Left ventricle myocardium inferior (tissue), 1 donor: ENCODE measurements around the gene AFAP1. TPM values are rescaled to one million over a fixed set of nuclear protein-coding genes. Genes with fewer than 3 reads are reported as not detected.

Experiments used
- DNase-seq: peaks from one replicate; pipeline ENCODE4 v3.0.0-alpha.2; 2020
- H3K27ac ChIP-seq: fragments of 200-600 bp; replicated peaks from 2 replicates; pipeline ENCODE4 v1.8.0; 2021
- H3K27me3 ChIP-seq: fragments of 200-600 bp; 2 replicates; pipeline ENCODE4 v1.8.0; 2021; ENCODE audit warnings: low read depth
- H3K36me3 ChIP-seq: fragments of 200-600 bp; 2 replicates; pipeline ENCODE4 v1.8.0; 2021
- H3K4me1 ChIP-seq: fragments of 200-600 bp; 2 replicates; pipeline ENCODE4 v1.8.0; 2021
- H3K4me3 ChIP-seq: fragments of 200-600 bp; 2 replicates; pipeline ENCODE4 v1.8.0; 2021; ENCODE audit warnings: mild to moderate bottlenecking, moderate library complexity
- H3K9me3 ChIP-seq: fragments of 200-600 bp; replicated peaks from 2 replicates; pipeline ENCODE4 v1.8.0; 2021
- intact Hi-C: fragments of 100-400 bp; cut with micrococcal nuclease; formaldehyde crosslinking; loops from one replicate; pipeline ENCODE4 v1.11.0; 2022
- total RNA-seq: library from RNA; stranded (reverse); fragmentation: NEBNext Ultra II Directional; extraction: Animal tissue kit (Norgen Biotek cat#: 25700); gene quantifications from one replicate; pipeline ENCODE4 v1.2.1, GENCODE V29; 2021
- TF ChIP-seq, protein P1 (sequence below): fragments of 200-600 bp; IDR thresholded peaks from 2 replicates; pipeline ENCODE4 v1.8.0; 2021; ENCODE audit warnings: antibody characterized with exemption, mild to moderate bottlenecking, borderline replicate concordance
- donor health status: DM: no; HTN: yes; CAD: no; lungs with severe emphysema.

The AFAP1 gene
- total RNA-seq, 1 donor from 2014 or later: 6.8 TPM

DNA sequence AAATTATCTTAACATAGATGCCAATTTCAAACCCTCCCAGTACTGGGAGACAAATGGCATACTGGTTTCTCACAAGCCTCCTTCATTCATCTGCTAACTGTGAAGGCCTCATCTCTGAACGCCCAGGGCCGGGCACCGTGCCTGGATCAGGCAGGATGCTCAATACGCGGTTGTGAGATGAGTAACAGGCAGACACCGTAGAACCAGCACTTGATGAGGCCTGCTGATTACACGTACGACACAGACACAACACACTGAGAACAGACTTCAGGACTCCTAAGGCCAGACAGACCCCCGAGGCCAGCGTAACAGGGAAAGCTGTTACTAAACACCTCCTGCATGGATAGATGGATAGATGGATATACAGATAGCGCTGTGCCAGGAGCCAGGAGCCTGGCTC is 154.6 kb downstream of the AFAP1 start:
- TF ChIP-seq, protein P1, sequence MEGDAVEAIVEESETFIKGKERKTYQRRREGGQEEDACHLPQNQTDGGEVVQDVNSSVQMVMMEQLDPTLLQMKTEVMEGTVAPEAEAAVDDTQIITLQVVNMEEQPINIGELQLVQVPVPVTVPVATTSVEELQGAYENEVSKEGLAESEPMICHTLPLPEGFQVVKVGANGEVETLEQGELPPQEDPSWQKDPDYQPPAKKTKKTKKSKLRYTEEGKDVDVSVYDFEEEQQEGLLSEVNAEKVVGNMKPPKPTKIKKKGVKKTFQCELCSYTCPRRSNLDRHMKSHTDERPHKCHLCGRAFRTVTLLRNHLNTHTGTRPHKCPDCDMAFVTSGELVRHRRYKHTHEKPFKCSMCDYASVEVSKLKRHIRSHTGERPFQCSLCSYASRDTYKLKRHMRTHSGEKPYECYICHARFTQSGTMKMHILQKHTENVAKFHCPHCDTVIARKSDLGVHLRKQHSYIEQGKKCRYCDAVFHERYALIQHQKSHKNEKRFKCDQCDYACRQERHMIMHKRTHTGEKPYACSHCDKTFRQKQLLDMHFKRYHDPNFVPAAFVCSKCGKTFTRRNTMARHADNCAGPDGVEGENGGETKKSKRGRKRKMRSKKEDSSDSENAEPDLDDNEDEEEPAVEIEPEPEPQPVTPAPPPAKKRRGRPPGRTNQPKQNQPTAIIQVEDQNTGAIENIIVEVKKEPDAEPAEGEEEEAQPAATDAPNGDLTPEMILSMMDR: no peak
- intact Hi-C loops: no loop called here
- no peak overlapping the region for H3K4me3 ChIP-seq
- no peak overlapping the region for H3K27ac ChIP-seq
- H3K9me3 ChIP-seq: no peaks in the 10 kb centered on the region
- H3K4me1 ChIP-seq: peaks cover 60% of the 10 kb centered on the region
- no peak for DNase-seq
- H3K36me3 ChIP-seq: peaks cover 9% of the 10 kb centered on the region
- no peaks in the 10 kb centered on the region for H3K27me3 ChIP-seq

- DNase-seq: no peak
- no peaks in the 10 kb centered on the region for H3K9me3 ChIP-seq
- peaks cover 55% of the 10 kb centered on the region for H3K4me1 ChIP-seq
- TF ChIP-seq, protein P1: no peak
- no peak overlapping the region for H3K27ac ChIP-seq
- H3K4me3 ChIP-seq: no peak overlapping the region
- no peaks in the 10 kb centered on the region for H3K27me3 ChIP-seq
- intact Hi-C loops: no loop called here
- peaks cover 9% of the 10 kb centered on the region for H3K36me3 ChIP-seq
These were observed 155.4 kb downstream of the AFAP1 start for GRCh38 chr4:7784131-7784870.

DNA sequence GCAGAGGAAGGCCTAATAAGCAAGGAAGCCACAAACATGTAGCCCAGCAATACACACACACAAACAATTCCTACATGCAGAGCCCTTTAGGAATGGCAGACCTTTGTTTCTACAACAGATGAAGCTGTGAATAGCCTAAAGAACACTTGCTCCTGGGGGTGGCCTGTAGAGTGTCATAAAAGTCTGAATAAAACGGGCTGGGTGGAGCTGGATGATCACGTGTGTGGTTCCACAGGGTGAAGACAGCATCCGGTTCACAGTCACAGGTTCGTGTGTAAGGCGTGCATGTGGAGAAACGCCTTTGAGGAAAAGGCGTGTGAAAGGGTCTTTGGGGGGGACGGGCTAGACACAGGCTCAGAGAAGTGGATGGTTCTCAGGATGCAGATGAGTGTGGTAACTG is 156.1 kb downstream of the AFAP1 start:
- Histone ChIP-seq H3K4me3 (no peak overlapping the region), H3K27ac (peak overlapping the region; percentile 76), H3K36me3 (peaks cover 9% of the 10 kb centered on the region), H3K4me1 (peaks cover 48% of the 10 kb centered on the region), H3K27me3 (no peaks in the 10 kb centered on the region), H3K9me3 (no peaks in the 10 kb centered on the region)
- no peak for DNase-seq
- TF ChIP-seq, protein P1: no peak
- intact Hi-C loops: no loop called here

DNA sequence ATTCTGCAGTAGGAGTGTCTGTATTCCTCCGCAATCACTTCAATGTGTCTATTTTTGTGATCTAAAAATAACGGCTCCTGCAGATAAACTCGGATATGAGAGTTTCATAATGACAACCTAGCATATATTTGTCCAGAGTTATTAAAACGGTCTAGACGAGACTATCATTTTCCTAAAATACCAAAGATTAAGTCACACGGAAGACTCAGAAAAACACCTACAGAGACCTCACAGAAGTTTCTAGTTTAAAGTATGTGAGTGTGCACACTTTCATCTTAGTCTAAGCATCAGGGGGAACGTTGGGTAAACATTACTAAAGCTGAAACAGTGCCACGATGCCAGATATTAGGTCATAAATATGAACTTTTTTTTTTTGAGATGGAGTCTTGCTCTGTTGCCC is 156.9 kb downstream of the AFAP1 start:
- no peaks in the 10 kb centered on the region for H3K9me3 ChIP-seq
- DNase-seq: no peak
- H3K36me3 ChIP-seq: peaks cover 9% of the 10 kb centered on the region
- H3K4me1 ChIP-seq: peaks cover 43% of the 10 kb centered on the region
- intact Hi-C loops: no loop called here
- TF ChIP-seq, protein P1: no peak
- H3K4me3 ChIP-seq: no peak overlapping the region
- peak overlapping the region; percentile 76 for H3K27ac ChIP-seq
- no peaks in the 10 kb centered on the region for H3K27me3 ChIP-seq

- Histone ChIP-seq H3K4me3 (no peak overlapping the region), H3K9me3 (no peaks in the 10 kb centered on the region), H3K36me3 (peaks cover 9% of the 10 kb centered on the region), H3K27ac (peak overlapping the region; percentile 76), H3K4me1 (peaks cover 43% of the 10 kb centered on the region), H3K27me3 (no peaks in the 10 kb centered on the region)
- TF ChIP-seq, protein P1: no peak
- no peak for DNase-seq
- intact Hi-C loops: no loop called here
These were observed 157.7 kb downstream of the AFAP1 start for GRCh38 chr4:7781993-7782392.
